K562 treated with DMSO at 1 percent for 4 hours (cell line): ENCODE data around the gene PARP8. TPM values are rescaled to one million over a fixed set of nuclear protein-coding genes. Genes with fewer than 3 reads are reported as not detected.

ENCODE experiments used
- total RNA-seq: library from RNA; unstranded; fragments of 300-600 nt; gene quantifications from 2 replicates; pipeline ENCODE4 v1.2.3, GENCODE V29; 2022; ENCODE audit not compliant: insufficient read depth

PARP8 gene, protein sequence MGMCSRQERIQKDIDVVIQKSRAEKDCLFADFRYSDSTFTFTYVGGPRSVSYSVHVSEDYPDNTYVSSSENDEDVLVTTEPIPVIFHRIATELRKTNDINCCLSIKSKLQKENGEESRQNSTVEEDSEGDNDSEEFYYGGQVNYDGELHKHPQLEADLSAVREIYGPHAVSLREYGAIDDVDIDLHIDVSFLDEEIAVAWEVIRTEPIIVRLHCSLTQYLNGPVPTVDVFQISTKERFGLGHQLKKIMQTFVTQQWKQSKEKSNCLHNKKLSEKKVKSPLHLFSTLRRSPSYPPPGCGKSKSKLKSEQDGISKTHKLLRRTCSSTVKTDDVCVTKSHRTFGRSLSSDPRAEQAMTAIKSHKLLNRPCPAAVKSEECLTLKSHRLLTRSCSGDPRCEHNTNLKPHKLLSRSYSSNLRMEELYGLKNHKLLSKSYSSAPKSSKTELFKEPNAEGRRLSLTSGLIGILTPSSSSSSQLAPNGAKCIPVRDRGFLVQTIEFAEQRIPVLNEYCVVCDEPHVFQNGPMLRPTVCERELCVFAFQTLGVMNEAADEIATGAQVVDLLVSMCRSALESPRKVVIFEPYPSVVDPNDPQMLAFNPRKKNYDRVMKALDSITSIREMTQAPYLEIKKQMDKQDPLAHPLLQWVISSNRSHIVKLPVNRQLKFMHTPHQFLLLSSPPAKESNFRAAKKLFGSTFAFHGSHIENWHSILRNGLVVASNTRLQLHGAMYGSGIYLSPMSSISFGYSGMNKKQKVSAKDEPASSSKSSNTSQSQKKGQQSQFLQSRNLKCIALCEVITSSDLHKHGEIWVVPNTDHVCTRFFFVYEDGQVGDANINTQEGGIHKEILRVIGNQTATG
- not detected in 2 replicates for total RNA-seq

DNA sequence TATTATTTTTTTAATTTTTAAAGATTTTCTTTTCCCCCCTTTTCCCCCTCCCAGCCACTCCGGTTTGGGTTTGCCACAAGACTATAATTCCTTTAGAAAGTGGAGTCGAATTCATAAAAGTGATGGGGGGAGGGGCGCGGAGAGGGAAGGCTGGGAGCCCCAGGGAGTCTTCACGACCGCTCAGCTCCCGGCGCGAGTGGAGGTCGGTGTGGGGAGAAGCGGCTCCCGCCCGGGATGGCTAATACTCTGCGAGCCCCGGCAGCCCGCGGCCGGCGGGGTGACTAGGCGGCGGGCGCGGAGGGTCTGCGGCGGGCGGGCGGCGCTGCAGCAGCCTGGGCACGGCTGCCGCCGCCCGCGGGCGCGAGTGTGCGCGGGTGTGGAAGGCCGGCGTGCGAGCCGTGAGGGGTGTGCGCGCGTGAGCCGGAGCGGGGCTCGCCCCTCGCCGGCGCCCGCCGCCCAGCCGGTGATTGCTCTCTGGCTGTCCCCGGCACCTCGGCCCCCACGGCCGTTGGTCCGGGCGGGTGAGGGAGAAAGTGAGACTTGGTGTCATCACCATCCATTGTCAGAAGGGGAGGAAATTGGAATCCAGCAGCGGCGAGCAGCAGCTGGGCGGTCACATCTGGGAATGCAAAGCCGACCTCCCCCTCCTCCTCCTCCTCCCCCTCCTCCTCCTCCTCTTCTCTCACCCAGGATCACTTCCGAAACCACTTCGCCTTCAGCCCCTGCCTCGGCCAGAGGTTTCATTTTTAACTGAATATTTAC is at the start of gene PARP8:
TSS of gene PARP8 (plus strand) at position 377 of the 762 bp plus-strand sequence. CDS start 459 bp downstream, outside the sequence.

Other genes starting within 250 kb of the PARP8 start
- not detected in 2 replicates for gene EMB, start 225.3 kb upstream of the PARP8 start, total RNA-seq